Ascending aorta (tissue), 2 donors: ENCODE results near the gene MAST3. TPM values are rescaled to one million over a fixed set of nuclear protein-coding genes. Genes with fewer than 3 reads are reported as not detected.

ENCODE experiments used
- DNase-seq, 2 donors: peaks; one replicate each; pipeline ENCODE4 v3.0.0-alpha.2; 2019; ENCODE audit warnings: low spot score in 2 of 2
- H3K27ac ChIP-seq, 2 donors: fragments of 200-600 bp; sonication (generic); one replicate each; pipeline ENCODE4 v1.5.1; 2016 to 2017; ENCODE audit warnings: mild to moderate bottlenecking in 1 of 2
- H3K27me3 ChIP-seq: fragments of 200-600 bp; sonication (generic); one replicate; pipeline ENCODE4 v1.5.1; 2017
- H3K36me3 ChIP-seq, 2 donors: fragments of 200-600 bp; sonication (generic); one replicate each; pipeline ENCODE4 v1.5.1; 2016
- H3K4me1 ChIP-seq, 2 donors: fragments of 200-600 bp; sonication (generic); one replicate each; pipeline ENCODE4 v1.5.1; 2016 to 2017; ENCODE audit warnings: mild to moderate bottlenecking in 1 of 2
- H3K4me3 ChIP-seq, 2 donors: fragments of 200-600 bp; sonication (generic); one replicate each; pipeline ENCODE4 v1.5.1; 2016 to 2017; ENCODE audit warnings: mild to moderate bottlenecking in 1 of 2
- H3K9me3 ChIP-seq, 2 donors: fragments of 200-600 bp; sonication (generic); one replicate each; pipeline ENCODE4 v1.5.1; 2016
- CTCF ChIP-seq, 3 experiments: fragments of 200-600 bp in 2 of 3; fragments of 450-650 bp in 1 of 3; sonication (generic) in 2 of 3; IDR thresholded peaks; one replicate each; pipeline ENCODE4 v1.5.1; 2016 to 2019; ENCODE audit warnings: antibody characterized with exemption in 3 of 3, mild to moderate bottlenecking in 1 of 3, moderate library complexity in 1 of 3
- intact Hi-C: fragments of 100-400 bp; cut with DNase I; formaldehyde crosslinking; loops from one replicate; pipeline ENCODE4 v1.15.1; 2023
- total RNA-seq: library from RNA; depleted of rRNA; stranded (reverse); fragments of >200 nt; gene quantifications from one replicate; pipeline ENCODE4 v1.1.0, GENCODE V29; 2016

The MAST3 gene
- total RNA-seq, 1 donor from 2014 or later, result 32.8 TPM

- H3K36me3 ChIP-seq, result peaks cover 65 to 89% of the 10 kb centered on the region in 2 donors
- no peak overlapping the region for H3K27ac ChIP-seq
- H3K27me3 ChIP-seq, result no peaks in the 10 kb centered on the region
- intact Hi-C loops, result no loop called here
- no peaks in the 10 kb centered on the region for H3K4me1 ChIP-seq
- no peak for TF ChIP-seq CTCF (IDR thresholded peaks at IDR 0.05)
- no peak overlapping the region for H3K4me3 ChIP-seq
- H3K9me3 ChIP-seq, result no peaks in the 10 kb centered on the region
- no peak for DNase-seq
Observed at GRCh38 chr19:18131841-18132596, 34.4 kb downstream of the MAST3 start.

GRCh38 chr19:18135712-18136584 is 38.4 kb downstream of the MAST3 start:
- H3K36me3 ChIP-seq, result peaks cover 56 to 82% of the 10 kb centered on the region in 2 donors

GRCh38 chr19:18137242-18137641 is 39.7 kb downstream of the MAST3 start:
- intact Hi-C loops, result no loop called here
- TF ChIP-seq CTCF (IDR thresholded peaks at IDR 0.05), result no peak
- Histone ChIP-seq H3K27ac (no peak overlapping the region), H3K4me1 (no peaks in the 10 kb centered on the region), H3K36me3 (peaks cover 50 to 80% of the 10 kb centered on the region in 2 donors), H3K27me3 (no peaks in the 10 kb centered on the region), H3K4me3 (no peak overlapping the region), H3K9me3 (no peaks in the 10 kb centered on the region)
- no peak for DNase-seq

More at GRCh38 chr19:18135712-18136584, 38.4 kb downstream of the MAST3 start:
- TF ChIP-seq CTCF (IDR thresholded peaks at IDR 0.05), result no peak
- no peak for DNase-seq
- H3K4me3 ChIP-seq, result no peak overlapping the region
- H3K27me3 ChIP-seq, result no peaks in the 10 kb centered on the region
- no peaks in the 10 kb centered on the region for H3K9me3 ChIP-seq
- no peak overlapping the region for H3K27ac ChIP-seq
- H3K4me1 ChIP-seq, result no peaks in the 10 kb centered on the region
- intact Hi-C loops, result no loop called here

- Histone ChIP-seq H3K4me3 (no peak overlapping the region), H3K4me1 (no peaks in the 10 kb centered on the region), H3K27ac (no peak overlapping the region), H3K9me3 (no peaks in the 10 kb centered on the region), H3K36me3 (peaks cover 50 to 80% of the 10 kb centered on the region in 2 donors), H3K27me3 (no peaks in the 10 kb centered on the region)
- TF ChIP-seq CTCF (IDR thresholded peaks at IDR 0.05), result no peak
- intact Hi-C loops, result no loop called here
- no peak for DNase-seq
Observed at GRCh38 chr19:18137657-18138339, 40.2 kb downstream of the MAST3 start.

GRCh38 chr19:18140473-18140872 is 42.9 kb downstream of the MAST3 start:
- H3K27me3 ChIP-seq, result no peaks in the 10 kb centered on the region
- H3K36me3 ChIP-seq, result peaks cover 56 to 83% of the 10 kb centered on the region in 2 donors
- H3K4me3 ChIP-seq, result no peak overlapping the region
- intact Hi-C loops, result no loop called here
- no peaks in the 10 kb centered on the region for H3K9me3 ChIP-seq
- DNase-seq, result no peak
- no peaks in the 10 kb centered on the region for H3K4me1 ChIP-seq
- H3K27ac ChIP-seq, result no peak overlapping the region
- no peak for TF ChIP-seq CTCF (IDR thresholded peaks at IDR 0.05)
